Activated T-helper 1 cell treated with anti-CD3 and anti-CD28 coated beads, Interleukin-2, amount 50 U/mL, for 16 hours (primary cell): ENCODE measurements around the gene RFX1.
"Not testable (repeated sequence)": the region's sequence is repeated elsewhere in the genome, so short reads cannot be mapped to it uniquely, and the experiment has no call there.

Experiments used
- DNase-seq, 2 donors: peaks; one replicate each; pipeline ENCODE4 v3.0.0-alpha.2; 2020; ENCODE audit warnings: low read depth in 1 of 2, low spot score in 1 of 2

The RFX1 gene

GRCh38 chr19:14027856-14028450 is 21.8 kb upstream of the RFX1 start, which contains the start of gene RLN3:
Gene RLN3, plus strand, starts transcription at chr19:14028148. Its CDS starts 57 bp downstream, at chr19:14028205.
- DNase-seq: no peak

- DNase-seq: not testable (repeated sequence)
Measured at GRCh38 chr19:14026652-14027192, 20.6 kb upstream of the RFX1 start.

DNA sequence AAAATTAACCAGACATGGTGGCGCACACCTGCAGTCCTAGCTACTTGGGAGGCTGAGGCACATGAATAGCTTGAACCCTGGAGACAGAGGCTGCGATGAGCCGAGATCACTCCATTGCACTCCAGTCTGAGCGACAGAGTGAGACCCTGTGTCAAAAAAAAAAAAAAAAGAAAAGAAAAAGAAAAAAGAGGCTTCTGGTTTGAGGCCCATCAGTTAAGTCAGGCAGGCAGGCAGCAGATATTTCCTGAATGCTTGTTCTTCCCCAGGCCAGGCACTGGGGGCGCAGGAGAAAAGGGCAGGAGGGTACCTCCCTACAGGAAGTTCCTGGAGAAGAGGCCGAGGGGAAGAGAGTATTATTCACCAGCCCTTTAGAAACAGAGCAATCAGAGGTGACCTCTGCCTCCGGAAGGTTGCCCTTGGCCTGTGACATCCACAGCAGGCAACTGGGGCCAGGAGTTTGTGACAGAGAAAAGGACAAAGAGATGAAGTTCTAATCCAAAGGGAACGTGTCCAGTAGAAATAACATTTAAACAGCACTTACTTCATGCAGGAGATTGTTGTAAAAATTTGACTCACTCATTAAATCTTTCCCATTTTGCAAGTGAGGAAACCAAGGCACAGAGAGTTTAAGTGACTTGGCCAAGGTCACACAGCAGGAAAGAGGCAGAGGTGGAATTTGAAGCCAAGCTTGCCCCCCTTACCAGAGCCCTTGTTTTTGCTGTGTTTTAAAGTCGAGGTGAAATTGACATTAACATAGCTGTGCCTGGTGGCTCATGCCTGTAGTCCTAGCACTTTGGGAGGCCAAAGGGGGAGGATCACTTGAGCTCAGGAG is 17.5 kb upstream of the RFX1 start:
- DNase-seq: no peak

DNA sequence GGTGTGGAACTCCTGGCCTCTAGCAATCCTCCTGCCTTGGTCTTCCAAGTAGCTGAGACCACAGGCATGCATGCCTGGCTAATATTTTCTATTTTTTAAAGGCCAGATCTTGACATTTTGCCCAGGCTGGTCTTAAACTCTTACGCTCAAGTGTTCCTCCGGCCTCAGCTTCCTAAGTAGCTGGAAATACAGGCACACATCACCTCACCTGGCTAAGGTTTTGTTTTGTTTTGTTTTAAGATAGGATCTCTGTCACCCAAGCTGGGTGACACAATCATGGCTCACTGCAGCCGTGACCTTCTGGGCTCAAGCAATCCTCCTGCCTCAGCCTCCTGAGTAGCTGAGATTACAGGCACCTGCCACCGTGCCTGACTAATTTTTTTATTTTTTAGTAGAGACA is 16.3 kb upstream of the RFX1 start:
- DNase-seq: no peak

- no peak for DNase-seq
Measured at GRCh38 chr19:14021474-14021873, 15.4 kb upstream of the RFX1 start.

DNA sequence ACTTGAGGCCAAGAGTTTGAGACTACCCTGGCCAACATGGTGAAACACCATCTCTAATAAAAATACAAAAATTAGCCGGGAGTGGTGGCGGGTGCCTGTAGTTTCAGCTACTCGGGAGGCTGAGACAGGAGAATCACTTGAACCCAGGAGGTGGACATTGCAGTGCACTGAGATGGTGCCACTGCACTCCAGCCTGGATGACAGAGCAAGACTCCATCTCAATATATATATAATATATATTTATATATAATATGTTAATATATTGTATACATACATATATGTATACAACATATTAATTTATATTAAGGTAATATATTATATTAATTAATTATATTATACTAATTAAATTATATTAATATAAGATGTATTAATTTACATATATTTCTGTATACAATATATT is 13.6 kb upstream of the RFX1 start:
- DNase-seq: not testable (repeated sequence)

GRCh38 chr19:14019100-14019499 is 13.0 kb upstream of the RFX1 start:
- no peak for DNase-seq

DNA sequence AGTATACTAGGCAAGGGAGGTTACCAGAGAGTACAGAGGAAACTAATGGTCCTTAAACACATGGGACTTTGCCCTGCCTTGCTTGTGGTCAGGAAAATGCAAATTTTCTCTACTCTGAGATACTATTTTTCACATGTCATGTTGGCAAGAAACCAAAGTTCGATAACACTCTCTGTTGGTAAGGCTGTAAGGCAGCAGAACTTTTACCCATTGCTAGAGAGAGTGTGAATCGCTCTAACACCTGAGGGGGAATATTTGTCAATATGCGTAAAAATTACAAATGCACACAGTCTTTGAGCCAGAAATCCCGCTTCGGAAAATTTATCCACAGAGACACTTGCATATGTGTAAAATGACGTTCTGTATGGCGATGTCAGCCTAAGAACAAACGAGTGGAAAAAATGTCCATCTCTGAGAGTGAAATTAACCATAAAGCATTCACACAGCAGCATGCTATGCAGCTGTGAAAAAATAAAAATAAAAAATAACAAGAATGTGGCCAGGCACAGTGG is 9.5 kb upstream of the RFX1 start:
- DNase-seq: no peak

DNA sequence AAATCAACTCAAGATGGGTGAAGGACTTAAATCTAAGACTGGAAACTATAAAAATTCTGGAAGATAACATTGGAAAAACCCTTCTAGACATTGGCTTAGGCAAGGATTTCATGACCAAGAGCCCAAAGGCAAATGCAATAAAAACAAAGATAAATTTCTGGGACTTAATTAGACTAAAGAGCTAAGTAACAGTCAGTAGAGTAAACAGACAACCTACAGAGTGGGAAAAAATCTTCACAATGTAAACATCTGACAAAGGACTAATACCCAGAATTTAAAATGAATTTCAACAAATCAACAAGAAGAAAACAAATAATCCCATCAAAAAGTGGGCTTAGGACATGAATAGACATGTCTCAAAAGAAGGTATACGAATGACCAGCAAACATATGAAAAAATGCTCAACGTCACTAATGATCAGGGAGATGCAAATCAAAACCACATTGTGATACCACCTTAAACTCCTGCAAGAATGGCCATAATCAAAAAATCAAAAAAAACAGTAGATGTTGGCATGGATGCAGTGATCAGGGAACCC is 6.3 kb upstream of the RFX1 start:
- no peak for DNase-seq

- DNase-seq: no peak
Measured at GRCh38 chr19:14006766-14007562, 844 bp upstream of the RFX1 start.

GRCh38 chr19:14005349-14006084 is 603 bp downstream of the RFX1 start:
- DNase-seq: peak; percentile 80 to 87

DNA sequence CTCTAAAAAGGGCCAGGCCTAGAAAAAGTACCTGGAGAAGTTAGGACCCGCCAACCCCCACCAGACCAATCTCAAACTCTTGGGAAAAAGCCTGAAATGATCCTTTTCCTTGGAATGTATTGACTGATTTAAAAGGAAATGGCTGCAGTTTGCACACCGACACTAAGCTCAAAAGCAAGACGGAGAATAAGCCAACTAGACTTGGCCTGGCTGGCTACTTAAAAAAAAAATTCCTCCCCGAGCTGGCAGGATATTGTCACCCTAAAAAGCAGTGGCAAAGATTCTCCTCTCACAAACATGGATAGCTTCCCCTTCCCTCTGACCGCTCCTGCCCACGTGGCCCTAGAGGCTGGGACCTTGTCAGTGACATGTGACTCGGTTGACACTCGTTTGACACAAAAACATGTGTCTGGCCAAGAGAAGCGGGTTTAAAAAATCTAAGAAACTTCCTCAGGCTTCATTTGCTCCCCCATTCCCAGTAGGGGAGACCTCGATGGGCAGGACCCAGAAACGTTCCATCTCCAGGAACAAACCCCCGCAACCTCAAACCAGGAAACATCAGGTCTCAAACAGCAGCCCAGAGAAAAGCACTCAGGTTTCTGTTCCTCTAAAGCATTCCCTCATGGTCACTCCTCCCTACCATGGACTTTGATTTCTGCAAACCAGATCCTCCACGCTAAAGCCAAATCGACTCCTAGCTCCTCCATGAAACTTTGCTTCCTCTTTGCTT is 1.3 kb downstream of the RFX1 start:
- DNase-seq: no peak

DNA sequence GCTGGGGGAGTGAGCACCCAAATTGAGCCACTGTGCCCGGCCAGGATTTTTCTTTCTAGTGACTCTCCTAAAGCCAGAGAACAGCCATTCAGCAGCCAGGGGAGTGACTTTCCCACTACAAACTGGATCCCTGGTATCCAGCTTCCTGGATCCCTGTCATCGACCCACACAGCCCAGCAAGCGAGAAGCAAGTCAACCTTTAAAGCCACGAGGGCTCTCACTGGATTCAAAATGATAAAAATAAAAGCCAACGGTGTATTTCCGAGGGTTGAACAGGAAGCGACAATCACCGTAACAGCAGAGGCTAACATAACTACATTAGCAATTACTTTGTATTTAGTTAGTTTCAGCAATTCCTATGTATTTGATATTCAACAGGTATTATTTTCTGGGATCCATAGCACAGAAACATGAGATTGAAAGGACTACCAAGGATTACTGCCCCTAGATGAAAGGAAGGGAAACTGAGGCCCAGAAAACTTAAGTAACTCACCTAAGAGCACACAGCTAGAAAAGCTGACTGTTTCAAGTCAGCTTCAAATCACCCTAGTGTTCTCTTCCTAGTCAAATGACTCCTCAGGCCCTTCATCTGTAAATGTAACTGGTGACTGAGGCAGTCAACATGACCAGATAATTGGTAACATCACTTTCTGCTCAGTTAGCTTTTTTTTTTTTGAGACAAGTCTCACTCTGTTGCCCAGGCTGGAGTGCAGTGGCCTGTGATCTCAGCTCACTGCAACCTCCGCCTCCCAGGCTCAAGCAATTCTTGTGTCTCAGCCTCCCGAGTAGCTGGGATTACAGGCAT is 2.7 kb downstream of the RFX1 start:
- DNase-seq: no peak

GRCh38 chr19:14002571-14003250 is 3.4 kb downstream of the RFX1 start:
- DNase-seq: no peak

DNA sequence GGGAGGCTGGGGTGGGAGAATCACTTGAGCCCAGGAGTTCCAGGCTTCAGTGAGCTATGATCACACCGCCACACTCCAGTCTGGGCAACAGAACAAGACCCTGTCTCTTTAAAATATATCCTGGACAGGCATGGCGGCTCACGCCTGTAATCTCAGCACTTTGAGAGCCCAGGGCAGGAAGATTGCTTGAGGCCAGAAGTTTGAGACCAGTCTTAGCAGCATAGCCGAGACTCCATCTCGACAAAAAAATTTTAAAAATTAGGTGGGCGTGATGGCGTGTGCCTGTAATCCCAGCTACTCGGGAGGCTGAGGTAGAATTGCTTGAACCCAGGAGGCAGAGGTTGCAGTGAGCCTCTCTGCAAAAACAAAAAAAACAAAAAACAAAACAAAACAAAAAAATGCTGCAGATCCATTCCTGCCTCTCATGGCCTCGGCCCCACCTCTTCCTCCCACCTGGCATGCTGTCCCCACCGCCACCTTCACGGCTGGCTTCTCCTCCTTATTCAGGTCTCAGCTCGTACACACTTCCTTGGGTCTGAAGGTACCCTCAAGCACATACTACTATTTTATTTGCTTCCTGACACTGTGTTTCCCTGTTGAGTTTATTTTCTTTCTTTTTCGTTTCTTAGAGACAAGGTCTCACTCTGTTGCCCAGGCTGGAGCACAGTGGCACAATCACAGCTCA is 5.3 kb downstream of the RFX1 start:
- no peak for DNase-seq

- no peak for DNase-seq
Measured at GRCh38 chr19:13999085-13999484, 7.0 kb downstream of the RFX1 start.

DNA sequence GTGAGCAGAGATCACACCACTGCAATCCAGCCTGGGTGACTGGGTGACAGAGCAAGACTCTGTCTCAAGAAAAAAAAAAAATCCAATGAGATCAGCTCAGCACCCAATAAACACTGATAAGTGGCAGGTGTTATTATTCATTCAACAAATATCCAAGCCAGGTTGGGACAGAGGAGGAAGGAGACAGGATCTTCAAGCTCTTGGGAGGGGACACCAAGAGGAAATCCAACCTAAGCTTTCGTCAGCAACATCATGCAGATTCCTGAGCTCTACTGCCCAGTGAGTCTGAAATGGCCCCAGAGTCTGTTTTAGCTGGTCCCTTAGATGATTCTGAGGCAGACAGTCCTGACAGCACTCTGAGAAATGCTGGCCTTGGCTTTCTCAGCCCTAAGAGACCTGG is 7.7 kb downstream of the RFX1 start:
- DNase-seq: no peak

DNA sequence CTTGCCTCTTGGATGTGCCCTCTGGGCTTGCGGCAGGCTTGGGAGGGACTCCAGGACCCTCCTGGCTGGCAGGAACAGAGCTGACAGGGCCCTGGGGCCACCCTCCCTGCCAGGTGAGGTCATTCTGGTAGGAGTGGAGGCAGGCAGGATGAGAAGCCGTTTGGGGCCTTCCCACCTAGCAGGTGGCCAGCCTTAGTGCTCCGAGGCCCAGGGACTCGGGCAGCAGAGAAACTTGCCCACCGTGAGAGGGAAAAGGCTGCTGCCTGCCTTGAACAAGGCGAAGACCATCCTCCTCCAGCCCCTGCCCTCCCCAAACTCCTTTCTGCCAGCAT is 8.5 kb downstream of the RFX1 start:
- no peak for DNase-seq
